AG09309 (cell line): ENCODE results near the gene MFRP.

ENCODE experiments used
- DNase-seq: peaks from one replicate; pipeline ENCODE4 v3.0.0-alpha.2; 2010; ENCODE audit warnings: low read depth
- H3K4me3 ChIP-seq: 2 replicates; pipeline ENCODE4 v1.5.1; 2011; ENCODE audit warnings: mild to moderate bottlenecking, low read depth, low read length, moderate library complexity; ENCODE audit not compliant: control insufficient read depth
- TF ChIP-seq, protein P1 (sequence below): IDR thresholded peaks from 2 replicates; pipeline ENCODE4 v1.5.1; 2011; ENCODE audit warnings: mild to moderate bottlenecking, low read depth, low read length, inconsistent platforms; ENCODE audit not compliant: insufficient read depth, control insufficient read depth; ENCODE audit errors: missing control alignments

Gene MFRP

GRCh38 chr11:119381181-119381988 lies 34.9 kb upstream of the MFRP start, which contains the start of gene USP2:
USP2 (minus strand) TSS chr11:119381690; CDS start chr11:119373480, 8,210 bp downstream.
- peak; percentile 80 for DNase-seq
- TF ChIP-seq, protein P1, sequence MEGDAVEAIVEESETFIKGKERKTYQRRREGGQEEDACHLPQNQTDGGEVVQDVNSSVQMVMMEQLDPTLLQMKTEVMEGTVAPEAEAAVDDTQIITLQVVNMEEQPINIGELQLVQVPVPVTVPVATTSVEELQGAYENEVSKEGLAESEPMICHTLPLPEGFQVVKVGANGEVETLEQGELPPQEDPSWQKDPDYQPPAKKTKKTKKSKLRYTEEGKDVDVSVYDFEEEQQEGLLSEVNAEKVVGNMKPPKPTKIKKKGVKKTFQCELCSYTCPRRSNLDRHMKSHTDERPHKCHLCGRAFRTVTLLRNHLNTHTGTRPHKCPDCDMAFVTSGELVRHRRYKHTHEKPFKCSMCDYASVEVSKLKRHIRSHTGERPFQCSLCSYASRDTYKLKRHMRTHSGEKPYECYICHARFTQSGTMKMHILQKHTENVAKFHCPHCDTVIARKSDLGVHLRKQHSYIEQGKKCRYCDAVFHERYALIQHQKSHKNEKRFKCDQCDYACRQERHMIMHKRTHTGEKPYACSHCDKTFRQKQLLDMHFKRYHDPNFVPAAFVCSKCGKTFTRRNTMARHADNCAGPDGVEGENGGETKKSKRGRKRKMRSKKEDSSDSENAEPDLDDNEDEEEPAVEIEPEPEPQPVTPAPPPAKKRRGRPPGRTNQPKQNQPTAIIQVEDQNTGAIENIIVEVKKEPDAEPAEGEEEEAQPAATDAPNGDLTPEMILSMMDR = peak; percentile 78

GRCh38 chr11:119380827-119381180 lies 34.3 kb upstream of the MFRP start:
- TF ChIP-seq, protein P1 = no peak
- DNase-seq = no peak
- peak overlapping the region; percentile 51 for H3K4me3 ChIP-seq

More at GRCh38 chr11:119381181-119381988, 34.9 kb upstream of the MFRP start, which contains the start of gene USP2:
- peak within 1 kb of the TSS; percentile 51 for H3K4me3 ChIP-seq

DNA sequence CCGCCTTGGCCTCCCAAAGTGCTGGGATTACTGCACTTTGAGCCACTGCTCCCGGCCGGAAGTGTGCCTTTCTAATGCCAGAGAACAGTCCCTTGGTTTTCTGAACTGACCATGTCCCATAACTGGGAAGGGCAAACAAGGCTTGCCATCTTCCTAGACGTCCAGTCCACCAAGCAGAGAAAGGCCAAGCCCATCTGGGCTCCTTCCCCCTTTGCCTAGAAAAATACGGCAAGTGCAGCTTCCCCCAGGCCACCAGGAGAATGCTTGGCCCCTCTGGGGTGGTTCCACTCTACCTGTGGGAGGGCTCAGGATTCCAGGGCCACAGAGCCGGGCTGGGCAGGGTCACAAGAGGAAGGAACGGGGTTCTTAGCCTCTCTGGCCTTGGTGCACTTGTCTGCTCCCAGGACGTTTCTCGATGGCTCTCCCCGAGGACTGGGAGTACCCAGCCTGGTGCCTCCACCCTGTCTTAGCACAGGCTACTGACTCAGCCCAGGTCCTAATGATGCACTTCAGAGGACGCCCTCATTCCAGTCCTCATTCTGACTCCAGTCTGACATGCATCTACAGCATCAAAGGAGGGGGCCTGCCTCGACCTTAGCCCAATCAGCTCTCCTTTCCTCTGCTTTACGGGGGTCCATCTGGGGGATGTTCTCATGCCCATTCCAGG lies 33.8 kb upstream of the MFRP start:
- TF ChIP-seq, protein P1 = no peak
- DNase-seq = no peak
- no peak overlapping the region for H3K4me3 ChIP-seq

DNA sequence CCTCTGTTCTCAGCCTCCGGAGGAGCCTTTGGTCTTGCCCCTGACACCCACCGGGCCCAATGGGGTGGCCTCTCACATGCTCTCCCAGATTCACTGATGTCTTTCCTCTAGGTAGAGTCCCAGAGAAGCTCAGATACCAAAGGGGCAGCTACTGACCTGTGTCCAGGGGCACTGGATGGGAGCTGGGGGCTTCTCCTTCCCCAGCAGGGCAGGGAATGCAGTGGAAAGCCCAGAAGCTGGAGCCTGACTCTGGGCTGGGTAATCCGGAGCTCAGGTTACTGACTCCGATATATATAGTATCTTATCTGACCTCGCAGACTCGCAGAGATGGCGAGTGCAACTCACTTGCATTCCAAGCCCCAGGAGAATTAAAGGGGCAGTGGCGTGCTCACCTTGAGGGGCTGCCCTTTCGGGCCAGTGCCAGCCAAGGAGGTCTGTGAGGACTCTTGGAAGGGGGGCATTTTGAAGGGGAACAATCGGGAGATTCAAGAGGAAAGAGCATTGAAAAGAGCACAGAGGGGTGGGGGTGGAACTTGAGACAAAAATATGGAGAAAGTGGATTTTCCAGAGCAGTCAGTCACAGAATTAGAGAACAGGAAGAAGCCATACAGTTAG lies 32.5 kb upstream of the MFRP start:
- H3K4me3 ChIP-seq = no peak overlapping the region
- TF ChIP-seq, protein P1 = no peak
- no peak for DNase-seq

DNA sequence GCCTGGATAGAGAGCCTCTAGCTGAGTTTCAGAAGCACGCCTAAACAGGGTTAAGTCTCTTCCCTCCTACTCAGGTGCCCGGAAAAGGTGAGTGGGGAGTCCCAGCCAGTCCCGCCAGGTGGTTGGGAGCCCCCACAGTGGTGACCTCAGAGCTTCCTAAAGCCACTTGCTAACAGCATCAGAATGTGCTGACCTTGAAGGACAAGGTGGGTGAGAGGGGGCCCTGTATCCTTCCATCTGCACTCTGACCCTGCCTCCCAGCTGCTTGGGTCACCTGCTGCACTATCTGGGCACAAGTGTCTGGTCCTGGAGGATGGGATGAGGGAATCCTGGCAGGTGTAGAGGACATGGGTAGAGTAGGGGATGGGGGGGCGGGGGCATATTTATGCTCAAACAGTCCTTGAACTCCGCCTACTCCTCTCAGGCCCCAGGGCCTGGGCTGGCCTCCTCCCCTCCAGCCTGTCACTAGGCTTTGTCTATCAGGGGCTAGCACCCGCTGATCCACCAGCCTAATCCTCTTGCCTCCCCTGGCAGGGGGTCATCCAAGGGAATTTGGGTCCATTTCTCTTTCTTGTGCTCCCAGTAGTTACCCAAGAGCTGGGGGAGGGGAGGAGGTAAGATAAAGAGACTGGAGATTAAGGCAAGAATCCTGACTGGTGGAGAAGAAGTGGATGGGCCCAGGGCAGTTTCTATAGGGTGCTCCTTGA lies 31.6 kb upstream of the MFRP start:
- no peak for DNase-seq
- TF ChIP-seq, protein P1 = no peak

More for the DNA sequence above, 31.6 kb upstream of the MFRP start:
- no peak overlapping the region for H3K4me3 ChIP-seq
